Stimulated activated CD4-positive, alpha-beta T cell treated with anti-CD3 and anti-CD28 coated beads, TNF-alpha, amount 100 ng/mL, for 1 hour (primary cell): ENCODE measurements around the gene CAB39.
"Not testable (repeated sequence)": the region's sequence is repeated elsewhere in the genome, so short reads cannot be mapped to it uniquely, and the experiment has no call there.

Experiments used
- DNase-seq, 3 donors: peaks; one replicate each; pipeline ENCODE4 v3.0.0-alpha.2; 2020; ENCODE audit warnings: low read depth in 3 of 3, low spot score in 1 of 3

The CAB39 gene

GRCh38 chr2:230713331-230714135 is 891 bp downstream of the CAB39 start:
- DNase-seq, result peak in 1 of 3 donors; percentile 16

GRCh38 chr2:230714136-230714480 is 1.5 kb downstream of the CAB39 start:
- DNase-seq, result no peak

- no peak for DNase-seq
These were observed 2.6 kb downstream of the CAB39 start for GRCh38 chr2:230715201-230715600.

GRCh38 chr2:230716588-230716987 is 3.9 kb downstream of the CAB39 start:
- DNase-seq, result no peak

- DNase-seq, result no peak
These were observed 5.0 kb downstream of the CAB39 start for GRCh38 chr2:230717600-230717999.

GRCh38 chr2:230719340-230719739 is 6.7 kb downstream of the CAB39 start:
- no peak for DNase-seq

- no peak for DNase-seq
These were observed 9.1 kb downstream of the CAB39 start for GRCh38 chr2:230721712-230722111.

DNA sequence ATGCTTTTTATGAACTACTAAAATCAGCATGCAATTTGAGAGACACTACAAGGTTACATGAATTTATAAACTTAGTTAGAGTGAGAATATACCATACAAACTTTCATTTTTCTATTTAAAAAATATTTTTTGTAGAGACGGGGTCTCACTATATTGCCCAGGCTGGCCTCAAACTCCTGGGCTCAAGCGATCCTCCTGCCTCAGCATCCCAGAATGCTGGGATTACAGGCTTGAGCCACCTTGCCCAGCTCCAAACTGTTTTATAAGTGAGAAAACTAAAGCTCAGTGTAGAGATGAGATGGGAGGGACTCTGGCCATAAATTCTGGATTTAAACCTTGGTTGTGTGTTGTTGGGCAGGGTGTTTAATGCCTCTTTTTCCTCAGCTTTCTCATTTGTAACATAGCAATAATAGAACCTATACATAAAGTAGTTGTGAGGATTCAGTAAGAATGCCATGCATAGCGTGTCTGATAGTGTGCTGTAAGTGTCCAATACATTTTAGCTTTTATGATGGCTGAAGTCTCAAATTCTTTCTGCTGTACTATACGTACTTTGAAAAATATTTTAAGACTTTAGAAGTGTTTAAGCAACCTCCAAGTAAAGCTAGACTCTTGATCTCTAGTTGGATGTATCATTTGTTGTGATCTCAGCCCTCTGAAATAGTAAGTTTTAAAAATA is 9.7 kb downstream of the CAB39 start:
- no peak for DNase-seq

DNA sequence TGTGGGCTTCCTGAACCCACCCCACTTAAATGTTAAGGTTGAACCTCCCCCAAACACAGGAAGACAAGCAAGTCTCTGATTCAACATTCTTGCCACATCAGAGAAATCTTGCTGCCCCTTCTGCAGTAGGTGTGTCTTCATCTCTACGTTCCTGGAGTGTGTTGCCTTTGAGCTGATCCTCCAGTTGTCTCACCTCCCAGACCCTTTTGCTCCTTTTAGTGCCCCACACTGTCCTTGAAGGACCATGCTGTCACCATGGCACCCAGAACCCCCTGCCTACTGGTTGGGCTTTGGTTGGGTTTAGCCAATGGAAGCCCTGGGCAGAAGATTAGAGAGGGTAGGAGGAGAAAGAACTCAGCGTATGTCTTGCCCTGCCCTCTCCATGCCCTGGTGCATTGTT is 10.7 kb downstream of the CAB39 start:
- no peak for DNase-seq

GRCh38 chr2:230724957-230725356 is 12.3 kb downstream of the CAB39 start:
- DNase-seq, result not testable (repeated sequence)

DNA sequence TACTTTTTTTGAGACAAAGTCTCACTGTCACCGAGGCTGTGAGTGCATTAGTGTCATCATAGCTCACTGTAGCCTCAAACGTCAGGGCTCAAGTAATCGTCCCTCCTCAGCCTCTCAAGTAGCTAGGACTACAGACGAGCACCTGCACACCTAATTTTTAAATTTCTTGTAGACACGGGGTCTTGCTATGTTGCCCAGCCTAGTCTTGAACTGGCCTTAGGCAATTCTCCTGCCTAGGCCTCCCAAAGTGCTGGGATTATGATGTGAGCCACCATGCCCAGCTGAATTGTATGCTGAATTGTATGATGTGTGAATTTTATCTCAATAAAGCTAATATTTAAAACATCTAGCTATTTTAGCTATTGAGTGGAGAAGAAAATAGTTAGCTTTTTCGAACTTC is 18.9 kb downstream of the CAB39 start:
- no peak for DNase-seq

DNA sequence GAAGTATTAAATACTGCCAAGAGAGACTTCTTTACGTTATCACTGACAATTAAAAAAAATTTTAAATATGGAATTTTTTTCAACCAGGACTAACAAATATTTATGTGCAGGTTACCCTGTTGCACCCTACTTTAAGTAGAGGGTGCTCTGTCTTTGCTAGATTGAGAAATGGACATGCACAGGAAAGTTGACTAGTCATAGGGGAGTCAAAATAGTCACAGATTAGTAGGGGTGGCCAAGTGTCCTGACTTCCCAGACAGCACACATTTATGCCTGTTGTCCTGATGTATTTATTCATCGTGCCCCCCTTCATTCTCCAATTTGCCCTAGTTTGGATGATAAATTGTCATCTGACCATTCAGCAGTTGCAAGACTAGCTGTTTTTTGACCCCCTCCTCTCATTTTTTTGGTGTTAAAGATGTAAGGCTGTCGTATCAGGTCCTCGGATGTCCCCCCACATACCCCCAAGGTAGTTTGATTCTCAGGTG is 20.3 kb downstream of the CAB39 start:
- DNase-seq, result no peak

DNA sequence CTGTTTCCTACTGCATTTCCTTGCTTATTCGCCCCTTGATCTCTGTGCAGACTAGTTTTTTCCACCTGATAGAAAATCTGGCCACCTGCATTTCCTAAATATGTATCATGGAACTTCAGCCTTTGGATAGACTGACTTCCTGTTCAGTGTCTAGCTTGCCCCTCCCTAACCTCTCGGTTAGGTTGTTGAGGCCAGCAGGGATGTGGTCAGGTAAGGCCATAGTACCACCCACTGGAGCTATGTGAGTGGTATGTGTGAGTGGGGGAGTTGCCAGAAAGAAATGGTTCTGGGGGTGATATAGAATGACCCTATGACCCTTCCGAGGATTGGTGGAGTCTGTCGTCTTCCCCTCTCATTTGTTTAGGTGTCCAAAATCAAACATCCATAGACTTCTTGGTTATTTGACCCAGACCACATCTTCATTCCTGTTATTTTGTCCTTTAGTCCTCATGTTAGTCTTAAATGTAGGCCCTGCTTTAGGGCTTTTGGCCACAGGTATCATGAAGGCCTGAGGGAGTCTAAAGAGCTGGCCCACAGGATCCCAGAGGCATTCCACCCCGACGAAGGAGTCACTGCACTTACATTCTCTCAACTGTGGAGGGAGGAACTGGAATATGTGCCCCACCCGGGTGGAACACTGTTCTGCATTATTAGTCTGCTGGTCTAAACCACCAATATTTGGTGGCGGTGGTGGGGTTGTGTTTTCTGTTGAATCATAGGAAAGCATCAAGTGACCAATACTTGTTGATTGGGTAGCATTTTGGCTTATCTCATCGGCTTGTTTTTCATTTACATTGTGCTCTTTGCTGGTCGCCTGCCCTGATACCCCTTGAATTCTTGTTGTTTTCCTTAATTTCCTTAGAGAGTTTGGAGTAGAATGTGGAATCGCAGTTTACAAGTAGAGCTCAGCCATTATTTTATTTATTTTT is 21.9 kb downstream of the CAB39 start:
- no peak for DNase-seq

- DNase-seq, result no peak
These were observed 23.2 kb downstream of the CAB39 start for GRCh38 chr2:230735884-230736283.

GRCh38 chr2:230737300-230737699 is 24.7 kb downstream of the CAB39 start:
- DNase-seq, result no peak

- DNase-seq, result no peak
These were observed 25.2 kb downstream of the CAB39 start for GRCh38 chr2:230737791-230738226.

GRCh38 chr2:230738391-230738811 is 25.8 kb downstream of the CAB39 start:
- DNase-seq, result no peak

DNA sequence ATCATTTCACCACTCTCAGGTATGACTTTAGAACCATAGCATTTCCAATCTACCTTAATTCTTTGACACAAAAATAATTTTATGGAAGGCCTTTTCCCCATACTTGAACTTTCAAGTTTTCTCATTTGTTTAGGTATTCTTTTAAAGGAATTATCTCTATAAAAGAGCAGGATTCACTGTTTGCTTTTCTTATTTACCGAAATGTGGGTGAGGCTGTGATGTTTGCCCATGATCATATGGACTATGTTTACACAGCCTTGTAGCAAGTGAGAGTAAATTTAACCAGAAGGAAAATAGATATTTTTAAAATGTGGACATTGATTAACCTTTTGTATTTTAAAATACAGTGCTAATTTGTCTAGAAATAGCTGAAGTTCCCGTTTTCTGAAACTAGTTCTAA is 26.3 kb downstream of the CAB39 start:
- DNase-seq, result no peak

DNA sequence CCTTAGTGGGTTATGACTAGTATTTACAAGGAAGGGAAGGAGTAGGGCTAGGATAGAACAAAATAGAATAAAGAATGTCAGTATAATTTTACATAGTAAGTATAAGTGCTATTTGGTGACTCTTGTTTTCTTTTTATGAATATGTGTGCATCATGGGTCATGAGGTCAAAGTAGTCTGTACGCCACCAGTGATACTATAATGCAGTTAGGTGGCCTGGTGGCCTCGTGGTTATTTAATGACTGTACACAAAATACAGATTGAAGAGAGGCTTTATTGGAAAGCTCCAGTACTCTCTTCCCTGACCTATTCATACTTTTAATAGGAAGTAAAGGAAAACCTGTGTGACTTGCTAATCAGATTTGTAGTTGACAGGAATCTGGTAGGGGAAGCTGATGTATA is 27.3 kb downstream of the CAB39 start:
- no peak for DNase-seq

GRCh38 chr2:230742781-230743180 is 30.1 kb downstream of the CAB39 start:
- no peak for DNase-seq

DNA sequence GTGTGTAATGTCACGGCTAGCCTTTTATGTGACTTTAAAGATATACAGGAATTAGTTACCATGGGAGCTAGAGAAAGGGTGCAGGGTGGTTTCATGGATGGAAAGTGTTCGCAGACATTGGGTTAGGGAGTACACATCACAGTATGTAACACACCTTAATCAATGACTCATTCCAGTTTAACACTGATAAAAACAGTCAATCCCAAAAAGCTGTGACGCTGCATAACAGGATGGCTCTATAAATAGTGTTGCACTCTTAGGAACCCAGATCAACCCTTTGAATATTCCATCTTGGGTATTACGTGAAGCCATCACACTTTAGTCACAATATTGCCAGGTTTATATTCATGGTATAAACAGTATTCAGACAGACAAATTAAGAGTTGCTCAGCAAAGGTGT is 33.6 kb downstream of the CAB39 start:
- no peak for DNase-seq
